H9 (cell line): ENCODE data around the gene WDR73. TPM values are rescaled to one million over a fixed set of nuclear protein-coding genes. Genes with fewer than 3 reads are reported as not detected.

Source experiments
- DNase-seq: peaks from one replicate; pipeline ENCODE4 v3.0.0-alpha.2; 2017
- H2AFZ ChIP-seq: one replicate; pipeline ENCODE4 v1.6.1; 2013; ENCODE audit warnings: mild to moderate bottlenecking, low read length, control low read depth, moderate library complexity
- H2AK5ac ChIP-seq: 2 replicates; pipeline ENCODE4 v1.6.1; 2013; ENCODE audit warnings: low read length, control low read depth, mixed read lengths; ENCODE audit not compliant: insufficient read length
- H2BK120ac ChIP-seq: one replicate; pipeline ENCODE4 v1.6.1; 2013; ENCODE audit warnings: low read depth, mild to moderate bottlenecking, low read length, control low read depth, inconsistent platforms; ENCODE audit not compliant: poor library complexity, severe bottlenecking
- H2BK12ac ChIP-seq: 2 replicates; pipeline ENCODE4 v1.6.1; 2013; ENCODE audit warnings: low read length, control low read depth, mixed read lengths, low read depth; ENCODE audit not compliant: insufficient read length
- H2BK15ac ChIP-seq: 2 replicates; pipeline ENCODE4 v1.6.1; 2013; ENCODE audit warnings: low read depth, low read length, control low read depth
- H2BK20ac ChIP-seq: one replicate; pipeline ENCODE4 v1.6.1; 2013; ENCODE audit warnings: low read depth, mild to moderate bottlenecking, low read length, control low read depth, inconsistent platforms; ENCODE audit not compliant: poor library complexity, severe bottlenecking
- H2BK5ac ChIP-seq: 2 replicates; pipeline ENCODE4 v1.6.1; 2013; ENCODE audit warnings: low read length, control low read depth, mixed read lengths; ENCODE audit not compliant: insufficient read length
- H3K14ac ChIP-seq: 2 replicates; pipeline ENCODE4 v1.6.1; 2013; ENCODE audit warnings: low read length, control low read depth; ENCODE audit not compliant: insufficient read depth
- H3K18ac ChIP-seq: 2 replicates; pipeline ENCODE4 v1.6.1; 2013; ENCODE audit warnings: low read depth, mild to moderate bottlenecking, mixed read lengths, low read length, control low read depth; ENCODE audit not compliant: insufficient read length
- H3K23ac ChIP-seq: 2 replicates; pipeline ENCODE4 v1.6.1; 2013; ENCODE audit warnings: low read length, control low read depth, mixed read lengths, low read depth; ENCODE audit not compliant: insufficient read length
- H3K23me2 ChIP-seq: 2 replicates; pipeline ENCODE4 v1.6.1; 2013; ENCODE audit warnings: low read depth, mild to moderate bottlenecking, mixed read lengths, low read length, control low read depth; ENCODE audit not compliant: insufficient read length, poor library complexity, severe bottlenecking
- H3K27ac ChIP-seq: 2 replicates; pipeline ENCODE4 v1.5.1; 2013; ENCODE audit warnings: low read length, control low read depth, mixed read lengths, low read depth; ENCODE audit not compliant: insufficient read length
- H3K27me3 ChIP-seq: 2 replicates; pipeline ENCODE4 v1.6.1; 2013; ENCODE audit warnings: low read length, control low read depth, inconsistent platforms; ENCODE audit not compliant: insufficient read depth
- H3K4ac ChIP-seq: 2 replicates; pipeline ENCODE4 v1.6.1; 2013; ENCODE audit warnings: low read depth, mild to moderate bottlenecking, control low read depth, inconsistent platforms, low read length, moderate library complexity
- H3K4me1 ChIP-seq: 2 replicates; pipeline ENCODE4 v1.6.1; 2013; ENCODE audit warnings: low read length, control low read depth, inconsistent platforms; ENCODE audit not compliant: insufficient read depth
- H3K4me2 ChIP-seq: 2 replicates; pipeline ENCODE4 v1.6.1; 2013; ENCODE audit warnings: low read length, control low read depth, mixed read lengths; ENCODE audit not compliant: insufficient read length, insufficient read depth
- H3K56ac ChIP-seq: 2 replicates; pipeline ENCODE4 v1.6.1; 2013; ENCODE audit warnings: low read depth, mild to moderate bottlenecking, mixed read lengths, low read length, control low read depth; ENCODE audit not compliant: insufficient read length
- H3K79me1 ChIP-seq: 2 replicates; pipeline ENCODE4 v1.6.1; 2013; ENCODE audit warnings: low read depth, mild to moderate bottlenecking, moderate library complexity, low read length, control low read depth, inconsistent platforms; ENCODE audit not compliant: insufficient read depth, poor library complexity, severe bottlenecking
- H3K79me2 ChIP-seq: 2 replicates; pipeline ENCODE4 v1.6.1; 2013; ENCODE audit warnings: low read length, control low read depth, inconsistent platforms; ENCODE audit not compliant: insufficient read depth
- H3K9ac ChIP-seq: 2 replicates; pipeline ENCODE4 v1.6.1; 2013; ENCODE audit warnings: low read length, control low read depth, mixed read lengths; ENCODE audit not compliant: insufficient read length; ENCODE audit errors: extremely low read depth
- H3K9me3 ChIP-seq: one replicate; pipeline ENCODE4 v1.6.1; 2013; ENCODE audit warnings: low read depth, low read length, inconsistent platforms; ENCODE audit not compliant: control insufficient read depth
- H3T11ph ChIP-seq: one replicate; pipeline ENCODE4 v1.6.1; 2013; ENCODE audit warnings: mild to moderate bottlenecking, low read length, control low read depth, inconsistent platforms
- H4K20me1 ChIP-seq: one replicate; pipeline ENCODE4 v1.6.1; 2013; ENCODE audit not compliant: control insufficient read depth, insufficient read length, insufficient read depth
- H4K5ac ChIP-seq: 2 replicates; pipeline ENCODE4 v1.6.1; 2013; ENCODE audit warnings: low read depth, mild to moderate bottlenecking, mixed read lengths, low read length, control low read depth; ENCODE audit not compliant: insufficient read length
- H4K8ac ChIP-seq: replicated peaks from 2 replicates; pipeline ENCODE4 v1.6.1; 2013; ENCODE audit warnings: low read length, control low read depth, mixed read lengths, low read depth; ENCODE audit not compliant: insufficient read length
- H4K91ac ChIP-seq: 2 replicates; pipeline ENCODE4 v1.6.1; 2013; ENCODE audit warnings: low read depth, mild to moderate bottlenecking, moderate library complexity, mixed read lengths, low read length, control low read depth; ENCODE audit not compliant: insufficient read length
- H3K27ac Mint-ChIP-seq, 3 experiments: 2 replicates in 2 of 3; 3 replicates in 1 of 3; pipeline ENCODE4 v1.8.0; 2020 to 2021; ENCODE audit warnings: mixed read lengths in 3 of 3, mild to moderate bottlenecking in 1 of 3, moderate library complexity in 1 of 3
- H3K27me3 Mint-ChIP-seq: 2 replicates; pipeline ENCODE4 v1.8.0; 2021; ENCODE audit warnings: low read depth, mild to moderate bottlenecking, moderate library complexity, mixed read lengths
- H3K36me3 Mint-ChIP-seq, 3 experiments: 2 replicates in 2 of 3; 3 replicates in 1 of 3; pipeline ENCODE4 v1.8.0; 2020 to 2021; ENCODE audit warnings: low read depth in 3 of 3, mixed read lengths in 3 of 3; ENCODE audit not compliant: insufficient read depth in 1 of 3
- H3K4me1 Mint-ChIP-seq, 2 experiments: 2 replicates each; pipeline ENCODE4 v1.8.0; 2020; ENCODE audit warnings: mixed read lengths in 2 of 2
- H3K4me3 Mint-ChIP-seq, 2 experiments: 2 replicates in 1 of 2; 3 replicates in 1 of 2; pipeline ENCODE4 v1.8.0; 2020 to 2021; ENCODE audit warnings: mild to moderate bottlenecking in 2 of 2, mixed read lengths in 2 of 2, moderate library complexity in 1 of 2
- H3K9me3 Mint-ChIP-seq, 2 experiments: 2 replicates in 1 of 2; 3 replicates in 1 of 2; pipeline ENCODE4 v1.8.0; 2020; ENCODE audit warnings: mild to moderate bottlenecking in 2 of 2, mixed read lengths in 2 of 2, moderate library complexity in 1 of 2
- WGBS: extraction: QIAGEN DNeasy Blood & Tissue Kit; methylation state at CpG from one replicate; pipeline ENCODE4 v1.1.7; 2013; ENCODE audit warnings: missing lambda C conversion rate, low lambda C conversion rate, mixed read lengths; ENCODE audit not compliant: insufficient read length; ENCODE audit errors: extremely low coverage; 5-methylcytosine and 5-hydroxymethylcytosine counted together
- total RNA-seq: library from RNA; stranded (reverse); gene quantifications from 2 replicates; pipeline ENCODE4 v1.2.1, GENCODE V29; 2021
- TF ChIP-seq, protein P1 (sequence below): fragments of 200-600 bp; sonication (generic); conservative IDR thresholded peaks from 3 replicates; pipeline ENCODE4 v1.8.0; 2021; ENCODE audit warnings: antibody characterized with exemption, mild to moderate bottlenecking

Gene WDR73
- total RNA-seq, 1 experiment from 2014 or later: 41.6 TPM

DNA sequence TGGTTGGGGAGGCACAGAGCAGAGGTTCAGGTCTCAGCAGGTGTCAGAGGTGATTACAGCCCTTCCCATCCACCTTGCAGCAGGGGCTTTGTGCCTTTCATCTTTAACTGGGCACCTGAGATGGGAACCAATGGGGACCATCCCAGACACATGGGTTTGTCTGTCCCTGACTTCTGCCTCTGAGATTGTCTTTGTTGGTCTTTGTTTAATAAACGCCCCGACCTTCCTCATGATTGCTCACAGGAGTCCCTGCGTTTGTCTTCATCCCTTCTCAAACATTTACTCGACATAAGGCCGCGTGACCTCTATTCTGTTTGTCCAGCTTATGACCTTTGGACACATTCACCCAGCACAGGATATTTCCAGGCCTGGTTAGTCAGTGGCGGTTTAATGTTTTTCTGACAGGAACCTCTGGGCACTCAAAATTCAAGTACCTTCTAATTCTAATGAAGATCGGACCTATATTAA lies 47.4 kb downstream of the WDR73 start:
- H3K79me2 ChIP-seq: peaks cover 47% of the 10 kb centered on the region
- Mint-ChIP-seq H3K4me3 (peak overlapping the region in 1 of 2 experiments; percentile 3; a peak in 1 of 5 replicates), H3K4me1 (peaks cover 43 to 60% of the 10 kb centered on the region in 2 experiments), H3K27ac (no peak overlapping the region), H3K9me3 (no peaks in the 10 kb centered on the region), H3K27me3 (peaks cover 42% of the 10 kb centered on the region), H3K36me3 (peaks cover 45 to 62% (median 62%) of the 10 kb centered on the region in 3 experiments)
- no peak overlapping the region for H3T11ph ChIP-seq
- H3K4me2 ChIP-seq: peak overlapping the region; percentile 11
- DNase-seq: no peak
- H3K9ac ChIP-seq: no peak overlapping the region
- H4K20me1 ChIP-seq: peaks cover 4% of the 10 kb centered on the region
- H2AK5ac ChIP-seq: no peak overlapping the region
- TF ChIP-seq, protein P1, sequence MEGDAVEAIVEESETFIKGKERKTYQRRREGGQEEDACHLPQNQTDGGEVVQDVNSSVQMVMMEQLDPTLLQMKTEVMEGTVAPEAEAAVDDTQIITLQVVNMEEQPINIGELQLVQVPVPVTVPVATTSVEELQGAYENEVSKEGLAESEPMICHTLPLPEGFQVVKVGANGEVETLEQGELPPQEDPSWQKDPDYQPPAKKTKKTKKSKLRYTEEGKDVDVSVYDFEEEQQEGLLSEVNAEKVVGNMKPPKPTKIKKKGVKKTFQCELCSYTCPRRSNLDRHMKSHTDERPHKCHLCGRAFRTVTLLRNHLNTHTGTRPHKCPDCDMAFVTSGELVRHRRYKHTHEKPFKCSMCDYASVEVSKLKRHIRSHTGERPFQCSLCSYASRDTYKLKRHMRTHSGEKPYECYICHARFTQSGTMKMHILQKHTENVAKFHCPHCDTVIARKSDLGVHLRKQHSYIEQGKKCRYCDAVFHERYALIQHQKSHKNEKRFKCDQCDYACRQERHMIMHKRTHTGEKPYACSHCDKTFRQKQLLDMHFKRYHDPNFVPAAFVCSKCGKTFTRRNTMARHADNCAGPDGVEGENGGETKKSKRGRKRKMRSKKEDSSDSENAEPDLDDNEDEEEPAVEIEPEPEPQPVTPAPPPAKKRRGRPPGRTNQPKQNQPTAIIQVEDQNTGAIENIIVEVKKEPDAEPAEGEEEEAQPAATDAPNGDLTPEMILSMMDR: no peak
- H3K23me2 ChIP-seq: peaks cover 3% of the 10 kb centered on the region
- no peak overlapping the region for H2BK15ac ChIP-seq
- no peak overlapping the region for H3K14ac ChIP-seq
- no peaks in the 10 kb centered on the region for H3K27me3 ChIP-seq
- H2AFZ ChIP-seq: no peak overlapping the region
- peaks cover 18% of the 10 kb centered on the region for H3K4me1 ChIP-seq
- H3K4ac ChIP-seq: no peak overlapping the region
- no peak overlapping the region for H2BK5ac ChIP-seq
- H3K79me1 ChIP-seq: no peaks in the 10 kb centered on the region
- H4K8ac ChIP-seq: no peak overlapping the region
- no peak overlapping the region for H4K5ac ChIP-seq
- WGBS: no CpG with 5 or more reads among the region's 8 CpGs
- H3K9me3 ChIP-seq: no peaks in the 10 kb centered on the region
- no peak overlapping the region for H2BK20ac ChIP-seq
- H2BK120ac ChIP-seq: no peak overlapping the region
- no peak overlapping the region for H4K91ac ChIP-seq
- H3K23ac ChIP-seq: no peak overlapping the region
- no peak overlapping the region for H2BK12ac ChIP-seq
- H3K27ac ChIP-seq: no peak overlapping the region
- H3K56ac ChIP-seq: no peak overlapping the region
- H3K18ac ChIP-seq: no peak overlapping the region
